NCI-H187 (cell line): ENCODE measurements around the gene CPT1B.
A peak's percentile ranks its signal among the peaks of the same experiment; 100 is the strongest.

Experiments used
- DNase-seq, 2 experiments: peaks; one replicate each; lab custom pipeline; 2025; lab: John Stamatoyannopoulos, UW

Gene CPT1B

GRCh38 chr22:50585781-50586180 is 7.6 kb upstream of the CPT1B start:
- DNase-seq: no peak

DNA sequence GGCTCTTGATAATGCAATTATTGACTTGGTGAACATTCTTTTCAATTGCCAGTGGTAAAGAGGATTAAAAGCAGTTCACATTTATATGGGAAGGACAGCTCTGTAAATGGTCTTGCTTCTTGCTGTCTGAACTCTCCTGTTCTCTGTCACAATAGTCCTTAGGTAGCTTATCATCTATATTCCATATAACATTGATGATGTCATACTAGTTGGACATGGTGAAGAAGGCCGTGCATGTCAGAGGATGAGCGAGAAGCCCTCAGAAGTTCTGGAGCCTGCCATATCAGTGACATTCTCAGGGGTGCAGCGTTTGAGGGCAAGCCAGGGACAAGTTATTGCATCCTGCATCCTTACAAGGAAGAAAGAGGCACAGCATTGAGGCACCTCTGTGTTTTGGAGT is 7.0 kb upstream of the CPT1B start:
- DNase-seq: no peak

DNA sequence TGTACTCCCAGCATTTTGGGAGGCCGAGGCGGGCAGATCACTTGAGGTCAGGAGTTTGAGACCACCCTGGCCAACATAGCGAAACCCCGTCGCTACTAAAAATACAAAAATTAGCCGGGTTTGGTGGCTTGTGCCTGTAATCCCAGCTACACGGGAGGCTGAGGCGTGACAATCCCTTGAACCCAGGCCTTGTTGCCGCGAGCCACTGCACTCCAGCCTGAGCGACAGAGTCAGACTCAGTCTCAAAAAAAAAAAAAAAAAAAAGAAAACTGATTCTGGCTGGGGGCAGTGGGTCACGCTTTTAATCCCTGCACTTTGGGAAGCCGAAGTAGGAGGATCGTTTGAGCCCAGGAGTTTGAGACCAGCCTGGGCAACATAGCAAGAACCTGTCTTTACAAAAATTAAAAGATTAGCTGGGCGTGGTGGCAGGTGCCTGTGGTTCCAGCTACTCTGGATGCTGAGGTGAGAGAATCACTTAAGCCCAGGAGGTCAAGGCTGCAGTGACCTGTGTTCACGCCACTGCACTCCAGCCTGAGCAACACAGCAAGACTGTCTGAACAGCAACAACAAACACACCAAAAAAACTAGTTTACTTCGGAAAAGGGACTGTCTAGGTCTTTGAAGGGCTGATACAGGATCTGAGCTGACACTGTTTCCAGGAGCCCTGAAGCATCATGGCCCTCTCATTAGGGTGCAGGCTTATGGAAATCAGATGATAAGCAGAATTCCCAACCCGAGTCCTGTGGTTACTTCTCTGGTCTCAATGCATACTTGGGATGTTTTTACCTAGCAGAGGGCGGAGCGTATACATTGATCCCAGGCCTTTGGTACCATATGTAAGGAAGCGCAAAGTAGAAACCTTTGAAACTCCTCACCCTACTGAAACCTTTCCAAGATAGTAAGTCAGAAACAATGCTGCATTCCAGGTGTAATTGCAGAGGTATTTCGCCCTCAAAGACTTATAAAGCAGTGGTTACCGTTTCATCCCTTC is 6.2 kb upstream of the CPT1B start:
- DNase-seq: no peak

DNA sequence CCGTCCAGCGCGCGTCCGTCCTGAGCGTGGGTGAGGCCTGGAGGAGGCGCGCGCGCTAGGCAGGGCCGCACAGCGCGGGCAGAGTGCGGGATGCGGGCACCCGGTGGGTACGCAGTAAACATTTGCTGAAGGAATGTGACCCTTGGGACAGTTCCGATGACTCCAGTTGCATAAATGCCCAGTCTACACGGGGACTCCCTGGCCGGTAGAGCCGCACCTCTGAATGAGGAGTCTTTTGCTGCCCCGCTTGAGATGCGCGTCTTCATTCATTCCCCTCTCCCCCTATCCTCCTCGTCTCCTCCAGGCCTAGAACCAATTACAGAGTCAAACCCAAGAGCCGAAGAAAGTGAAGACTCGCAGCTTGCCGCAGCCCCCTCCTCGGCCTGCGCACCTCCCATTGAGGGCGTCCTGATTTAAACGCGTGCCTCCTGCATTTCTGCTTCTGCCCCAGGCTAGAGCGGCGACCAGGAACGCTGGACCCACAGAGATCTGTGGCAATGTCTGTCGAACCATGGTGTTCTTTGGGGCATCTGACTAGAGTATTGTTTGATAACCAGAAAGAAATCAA is 5.2 kb upstream of the CPT1B start:
- DNase-seq: no peak

GRCh38 chr22:50582493-50583293 is 4.5 kb upstream of the CPT1B start, which contains the start of gene CHKB:
CHKB (minus strand) TSS chr22:50582849; CDS start chr22:50582781, 68 bp downstream.
- peak; percentile 32 to 66 for DNase-seq

DNA sequence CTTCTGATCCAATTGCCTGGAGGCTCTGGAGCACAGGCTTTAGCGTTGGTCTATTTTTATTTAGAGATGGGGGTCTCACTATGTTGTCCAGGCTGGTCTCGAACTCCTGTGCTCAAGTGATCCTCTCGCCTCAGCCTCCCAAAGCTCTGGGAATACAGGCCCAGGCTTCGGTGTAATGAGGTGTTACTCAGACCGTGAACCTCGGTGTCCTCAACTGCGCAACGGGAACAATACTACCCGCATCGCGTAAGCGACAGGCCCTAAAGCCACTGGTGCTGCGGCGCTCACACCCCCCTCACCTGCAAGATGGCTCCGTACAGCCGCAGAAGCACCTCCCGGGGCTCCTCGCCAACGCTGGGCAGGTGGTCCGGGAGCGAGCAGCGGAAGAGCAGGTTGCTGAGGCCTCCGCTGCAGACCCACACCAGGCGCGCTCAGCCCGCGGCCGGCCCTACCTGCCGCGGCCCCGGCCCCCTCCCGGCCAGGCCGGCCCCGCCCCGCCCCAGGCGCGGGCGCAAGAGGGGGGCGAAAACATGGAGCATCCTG is 3.8 kb upstream of the CPT1B start:
- no peak for DNase-seq

- no peak for DNase-seq
Observed at GRCh38 chr22:50581031-50581949, 3.1 kb upstream of the CPT1B start.

- no peak for DNase-seq
Observed at GRCh38 chr22:50579752-50580151, 1.5 kb upstream of the CPT1B start.

- no peak for DNase-seq
Observed at GRCh38 chr22:50578776-50579310, 616 bp upstream of the CPT1B start.

- DNase-seq: no peak
Observed at GRCh38 chr22:50577697-50577986, 585 bp downstream of the CPT1B start.

DNA sequence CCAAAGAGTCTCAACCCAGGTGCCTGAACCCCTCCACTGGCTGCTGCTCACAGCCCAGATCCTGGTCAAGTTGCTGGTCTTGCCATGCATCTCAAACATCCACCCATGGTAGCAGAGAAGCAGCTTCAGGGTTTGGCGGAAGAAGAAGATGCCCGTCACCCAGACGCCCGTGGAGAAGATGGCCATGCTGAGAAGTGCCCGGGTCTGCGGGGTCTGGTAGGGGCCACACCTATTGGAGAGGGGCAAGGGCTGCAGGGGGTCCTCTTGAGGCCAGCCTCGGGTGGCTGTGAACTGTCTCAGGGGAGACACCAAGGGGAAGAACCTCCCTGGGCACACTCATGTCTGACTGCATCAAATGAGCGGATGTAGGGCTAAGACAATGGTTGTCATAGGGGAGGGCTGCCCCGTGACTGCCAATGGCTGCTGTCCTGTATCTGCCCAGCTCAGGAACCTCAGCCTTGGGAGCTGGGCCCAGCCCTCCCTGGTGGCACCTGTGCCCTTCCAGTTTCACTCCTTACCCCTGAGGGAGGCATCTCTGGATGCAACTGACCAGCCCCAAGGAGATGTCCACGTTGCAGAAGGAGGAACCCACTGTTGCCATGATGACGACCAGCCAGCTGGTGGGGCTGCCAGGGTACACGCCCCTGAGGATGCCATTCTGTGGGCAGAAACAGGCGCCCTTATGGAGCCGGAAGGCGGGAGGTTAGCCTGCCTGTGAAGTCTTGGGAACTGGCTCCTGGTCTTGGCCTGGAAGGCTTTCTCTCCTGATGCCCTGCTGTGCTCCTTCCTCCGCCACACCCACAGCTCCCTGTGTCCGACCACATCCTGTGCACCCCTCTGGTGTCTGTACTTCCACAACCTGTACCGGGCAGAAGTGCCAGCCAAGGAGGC is 1.2 kb downstream of the CPT1B start:
- no peak for DNase-seq

- no peak for DNase-seq
Observed at GRCh38 chr22:50576070-50576469, 2.2 kb downstream of the CPT1B start.

- no peak for DNase-seq
Observed at GRCh38 chr22:50575426-50575941, 2.7 kb downstream of the CPT1B start.

- DNase-seq: no peak
Observed at GRCh38 chr22:50574383-50574755, 3.9 kb downstream of the CPT1B start.

GRCh38 chr22:50573491-50574382 is 4.5 kb downstream of the CPT1B start:
- no peak for DNase-seq

- no peak for DNase-seq
Observed at GRCh38 chr22:50572965-50573364, 5.3 kb downstream of the CPT1B start.

DNA sequence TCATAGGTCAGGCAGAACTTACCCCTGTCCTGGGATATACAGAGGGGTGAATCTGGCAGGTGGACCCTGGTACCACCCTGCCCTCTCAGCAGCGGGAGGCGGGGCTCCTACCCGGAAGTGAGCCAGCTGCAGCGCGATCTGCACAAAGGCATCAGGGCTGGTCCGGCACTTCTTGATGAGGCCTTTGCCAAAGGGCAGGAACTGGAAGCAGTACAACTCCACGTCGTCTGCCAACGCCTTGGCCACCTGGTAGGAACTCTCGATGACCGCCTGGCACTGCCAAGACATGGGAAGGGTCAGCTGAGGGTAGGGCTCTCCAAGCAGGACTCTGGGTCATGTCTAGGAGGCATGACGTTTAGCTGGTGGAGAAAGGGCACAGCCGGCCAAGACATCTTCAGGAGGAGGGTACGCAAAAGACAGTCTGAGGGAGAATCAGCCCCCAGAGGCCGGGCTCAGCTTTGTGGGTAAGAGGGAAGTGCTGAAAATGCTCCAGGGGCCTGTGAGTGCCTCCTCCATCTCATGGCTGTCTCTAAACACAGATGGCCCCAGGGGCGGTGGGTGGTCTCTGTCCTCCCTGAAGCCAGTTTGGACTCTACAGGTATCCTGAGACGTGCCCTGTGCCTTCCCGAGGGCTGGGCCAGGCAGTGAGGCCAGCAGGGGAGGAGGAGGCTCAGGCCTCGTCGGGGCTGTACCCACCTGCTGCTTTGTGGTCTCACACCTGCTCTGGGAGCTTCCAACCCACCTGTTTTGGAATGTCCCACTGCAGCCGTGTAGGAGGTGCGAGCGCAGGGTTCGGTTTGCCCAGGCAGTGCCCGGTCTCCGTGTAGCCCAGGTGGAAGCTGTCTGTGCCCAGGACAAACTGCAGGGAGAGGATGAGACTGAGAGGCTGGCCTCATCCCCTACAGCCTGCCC is 6.7 kb downstream of the CPT1B start:
- no peak for DNase-seq

DNA sequence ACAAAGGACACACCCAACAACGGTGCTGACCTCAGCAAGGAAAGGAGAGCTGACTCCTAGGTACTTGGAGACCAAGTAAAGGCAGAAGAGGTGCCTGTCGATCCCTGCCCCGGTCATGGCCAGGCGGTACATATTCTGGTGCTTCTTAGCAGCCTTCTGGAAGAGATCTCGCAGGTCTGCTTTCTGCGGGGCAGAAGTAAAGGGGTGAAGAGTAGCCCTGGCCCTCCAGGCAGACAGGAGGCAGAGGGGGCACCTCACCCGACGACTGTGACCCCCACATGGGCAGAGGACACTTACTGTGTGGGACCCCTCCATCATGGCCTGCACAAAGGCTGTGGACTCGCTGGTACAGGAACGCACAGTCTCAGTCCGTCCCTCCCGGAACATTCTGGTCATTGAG is 7.4 kb downstream of the CPT1B start:
- DNase-seq: no peak
